Inferior parietal cortex (tissue), 1 donor: ENCODE data around the gene CYP46A1.

Experiments used
- DNase-seq: peaks from one replicate; pipeline ENCODE4 v3.0.0-alpha.2; 2016; ENCODE audit errors: extremely low spot score

CYP46A1 gene

DNA sequence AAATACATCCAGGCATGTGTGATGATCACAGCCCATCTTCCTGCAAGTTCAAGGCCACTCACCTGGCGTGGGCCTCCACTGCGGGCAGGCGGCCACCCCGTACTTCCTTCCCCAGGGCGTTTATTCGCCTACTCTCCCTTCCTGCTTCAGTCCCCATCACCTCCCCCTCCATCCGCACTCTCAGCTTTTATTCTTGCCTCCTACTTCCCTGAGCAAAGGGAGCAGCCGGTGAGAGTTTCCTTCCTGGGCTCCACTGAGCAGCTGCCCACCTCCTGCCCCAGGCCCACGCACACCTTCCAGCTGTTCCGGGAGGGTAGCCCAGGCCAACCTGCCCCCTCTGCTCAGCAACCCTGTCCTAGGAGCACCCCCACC is 4.1 kb downstream of the CYP46A1 start:
- no peak for DNase-seq

GRCh38 chr14:99688629-99689028 is 4.5 kb downstream of the CYP46A1 start:
- DNase-seq: no peak

- DNase-seq: no peak
Observed at GRCh38 chr14:99689266-99690236, 5.5 kb downstream of the CYP46A1 start.

- DNase-seq: no peak
Observed at GRCh38 chr14:99690636-99691035, 6.5 kb downstream of the CYP46A1 start.

DNA sequence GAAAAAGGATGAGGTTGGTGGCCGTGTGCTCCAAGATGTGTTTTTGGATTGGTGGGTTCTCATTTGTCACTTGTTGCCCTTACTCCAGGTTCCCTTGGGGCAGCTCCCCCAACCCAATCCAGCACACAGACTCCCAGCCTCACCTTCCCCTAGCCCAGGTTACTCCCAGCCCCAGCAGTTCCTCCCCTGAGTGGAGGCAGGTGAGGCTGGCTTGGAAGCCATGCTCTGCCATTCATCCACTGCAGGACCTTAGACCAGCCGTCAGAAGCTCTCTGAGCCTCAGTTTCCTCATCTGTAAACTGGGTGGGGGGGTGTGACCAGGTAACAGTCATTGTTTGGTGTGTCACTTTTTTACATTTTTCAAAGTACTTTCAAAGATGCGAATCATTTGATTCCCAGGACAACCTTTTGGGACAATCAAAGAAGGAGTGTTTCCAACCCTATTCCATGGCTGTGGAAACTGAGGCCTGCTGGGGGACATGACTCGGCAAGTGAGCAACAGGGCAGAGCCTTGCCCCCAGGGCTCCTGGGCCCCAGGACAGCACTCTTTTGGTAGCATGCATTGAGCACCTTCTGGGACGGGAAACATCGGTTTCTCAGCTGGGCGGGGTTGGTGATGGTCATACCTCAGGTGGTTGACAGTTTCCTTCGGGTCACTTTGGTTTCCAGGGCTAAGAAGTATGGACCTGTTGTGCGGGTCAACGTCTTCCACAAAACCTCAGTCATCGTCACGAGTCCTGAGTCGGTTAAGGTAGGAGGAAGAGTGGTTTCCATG is 7.2 kb downstream of the CYP46A1 start:
- DNase-seq: no peak

- DNase-seq: no peak
Observed at GRCh38 chr14:99693918-99694317, 9.8 kb downstream of the CYP46A1 start.

GRCh38 chr14:99696929-99697328 is 12.8 kb downstream of the CYP46A1 start:
- no peak for DNase-seq

GRCh38 chr14:99698236-99698635 is 14.1 kb downstream of the CYP46A1 start:
- no peak for DNase-seq

DNA sequence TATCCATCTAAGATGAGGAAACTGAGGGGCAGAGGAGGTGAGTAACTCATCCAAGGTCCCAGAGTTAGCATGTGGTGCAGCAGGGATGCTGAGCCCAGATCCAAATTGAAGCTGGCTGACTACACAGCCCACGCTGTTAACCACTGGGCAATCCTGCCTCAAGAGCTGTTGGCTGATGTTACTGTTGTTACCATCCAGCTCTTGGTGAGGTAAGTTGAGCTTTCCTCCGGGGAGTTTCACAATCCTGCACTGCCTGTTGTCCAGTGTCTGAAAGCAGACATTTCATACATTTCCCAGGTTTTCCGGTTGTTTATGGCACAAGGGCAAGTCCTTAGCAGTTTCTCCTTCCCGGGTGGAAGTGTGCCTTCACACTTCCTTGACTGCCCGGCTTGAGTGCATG is 14.5 kb downstream of the CYP46A1 start:
- no peak for DNase-seq

DNA sequence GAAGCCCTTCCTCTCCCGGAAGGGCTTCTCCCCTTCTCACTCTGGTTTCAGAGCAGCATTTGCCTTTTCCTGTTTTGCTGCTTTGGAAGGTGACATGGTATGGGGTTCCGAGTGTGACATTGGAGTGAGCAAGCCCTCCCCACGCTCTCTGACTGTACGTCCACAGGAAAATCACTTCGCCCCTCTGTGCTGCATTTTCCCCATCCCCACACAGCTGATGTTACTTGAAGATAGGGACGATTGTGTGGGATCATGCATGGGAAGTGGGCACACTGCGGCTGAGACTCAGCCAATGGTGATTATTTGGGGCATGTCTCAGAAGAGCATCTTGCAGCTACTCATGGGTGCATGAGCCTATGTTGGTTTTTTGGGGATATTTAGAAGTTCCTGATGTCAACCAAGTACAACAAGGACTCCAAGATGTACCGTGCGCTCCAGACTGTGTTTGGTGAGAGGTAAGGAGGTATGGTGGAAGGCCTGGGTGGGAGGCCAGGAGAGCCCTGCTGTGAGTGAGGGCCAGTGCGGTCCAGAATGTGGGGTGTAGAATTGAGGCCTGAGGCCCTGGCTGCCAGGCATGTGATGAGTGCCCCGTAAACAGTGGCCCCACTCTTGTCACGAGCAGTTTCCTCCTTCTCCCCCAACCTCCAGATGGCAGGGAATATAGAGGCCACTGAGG is 15.1 kb downstream of the CYP46A1 start:
- no peak for DNase-seq

- DNase-seq: no peak
Observed at GRCh38 chr14:99699861-99700260, 15.8 kb downstream of the CYP46A1 start.

DNA sequence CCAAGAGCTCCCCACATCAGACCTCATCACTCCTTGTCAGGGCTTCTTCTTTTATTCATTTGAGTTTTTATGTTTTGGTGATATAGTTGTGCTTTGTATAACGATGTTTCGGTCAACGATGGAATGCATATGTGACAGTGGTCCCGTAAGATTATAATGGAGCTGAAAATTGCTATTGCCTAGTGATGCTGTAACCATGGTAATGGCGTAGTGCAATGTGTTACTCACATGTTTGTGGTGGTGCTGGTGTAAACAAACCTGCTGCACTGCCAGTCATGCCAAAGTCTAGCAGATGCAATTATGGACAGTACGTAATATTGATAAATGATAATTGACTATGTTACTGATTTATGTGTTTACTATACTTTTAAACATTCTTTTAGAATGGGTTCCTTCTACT is 16.3 kb downstream of the CYP46A1 start:
- no peak for DNase-seq

- no peak for DNase-seq
Observed at GRCh38 chr14:99701260-99701659, 17.2 kb downstream of the CYP46A1 start.

- DNase-seq: no peak
Observed at GRCh38 chr14:99702115-99702514, 18.0 kb downstream of the CYP46A1 start.

DNA sequence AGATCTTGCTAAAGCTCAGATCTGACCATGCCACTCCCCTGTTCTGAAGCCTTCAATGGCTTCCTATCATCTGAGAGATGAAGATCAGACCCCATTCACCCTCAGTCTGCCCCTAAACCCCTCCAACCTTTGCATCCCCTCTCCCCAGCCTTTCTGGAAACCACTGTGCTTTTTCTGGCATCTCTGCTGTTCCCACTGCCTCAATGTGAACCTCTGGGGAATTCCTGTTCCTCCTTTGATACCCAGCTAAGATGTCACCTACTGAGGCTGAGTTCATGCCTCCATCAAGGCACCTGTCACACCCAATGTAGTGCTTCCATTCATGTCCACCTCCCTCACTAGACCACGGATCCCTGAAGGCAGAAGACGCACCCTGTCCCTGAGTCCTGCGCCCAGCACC is 19.3 kb downstream of the CYP46A1 start:
- no peak for DNase-seq

GRCh38 chr14:99704037-99704436 is 19.9 kb downstream of the CYP46A1 start:
- DNase-seq: no peak

DNA sequence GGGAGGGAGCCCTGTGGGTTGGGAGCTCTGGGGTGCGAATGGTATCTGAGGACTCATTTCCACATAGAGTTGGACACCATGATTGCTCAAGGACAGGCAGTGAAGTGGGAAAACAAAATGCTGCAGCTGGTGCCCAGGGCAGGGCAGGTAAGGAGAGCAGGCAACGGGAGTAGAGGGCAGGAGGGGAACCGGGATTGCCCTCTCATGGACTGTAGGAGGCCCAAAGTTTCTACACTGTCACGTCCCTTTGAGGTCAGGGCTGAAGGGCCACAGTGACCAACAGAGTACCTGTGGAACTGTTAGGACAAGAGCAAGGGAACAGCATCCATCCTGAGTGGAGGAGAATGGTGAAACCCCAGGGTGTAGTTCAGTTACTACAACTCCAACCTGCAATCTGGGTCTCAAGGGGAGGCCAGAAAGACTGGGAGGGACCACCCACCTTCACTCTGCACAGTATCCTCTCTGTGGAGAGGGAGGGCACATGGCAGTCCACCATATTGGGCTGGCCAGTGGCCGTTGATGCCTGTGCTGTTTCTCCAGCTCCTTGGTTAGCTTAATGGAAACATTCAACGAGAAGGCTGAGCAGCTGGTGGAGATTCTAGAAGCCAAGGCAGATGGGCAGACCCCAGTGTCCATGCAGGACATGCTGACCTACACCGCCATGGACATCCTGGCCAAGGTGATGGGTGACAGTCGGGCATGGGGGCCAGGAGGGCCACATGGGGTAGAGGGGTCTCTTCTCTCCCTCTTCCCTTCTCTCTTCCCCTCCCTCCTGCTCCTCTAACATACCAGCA is 22.2 kb downstream of the CYP46A1 start:
- no peak for DNase-seq

- DNase-seq: no peak
Observed at GRCh38 chr14:99707420-99707819, 23.3 kb downstream of the CYP46A1 start.

GRCh38 chr14:99707921-99708320 is 23.8 kb downstream of the CYP46A1 start:
- no peak for DNase-seq

DNA sequence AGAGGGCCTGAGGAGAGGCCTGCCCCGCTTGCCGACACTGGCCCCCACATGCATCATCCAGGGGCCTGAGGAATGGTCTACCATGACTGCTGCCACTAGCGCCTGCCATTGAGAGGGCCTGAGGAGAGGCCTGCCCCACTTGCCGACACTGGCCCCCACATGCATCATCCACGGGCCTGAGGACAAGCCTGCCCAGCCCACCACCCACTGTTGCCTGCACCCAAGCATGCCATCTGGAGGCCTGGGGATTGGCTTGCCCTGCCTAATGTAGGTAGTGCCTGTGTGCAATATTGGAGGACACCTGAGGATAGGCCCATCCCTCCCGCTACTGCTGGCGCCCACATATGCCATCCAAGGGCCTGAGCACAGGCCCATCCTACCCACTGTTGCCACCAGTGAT is 24.4 kb downstream of the CYP46A1 start:
- DNase-seq: no peak

DNA sequence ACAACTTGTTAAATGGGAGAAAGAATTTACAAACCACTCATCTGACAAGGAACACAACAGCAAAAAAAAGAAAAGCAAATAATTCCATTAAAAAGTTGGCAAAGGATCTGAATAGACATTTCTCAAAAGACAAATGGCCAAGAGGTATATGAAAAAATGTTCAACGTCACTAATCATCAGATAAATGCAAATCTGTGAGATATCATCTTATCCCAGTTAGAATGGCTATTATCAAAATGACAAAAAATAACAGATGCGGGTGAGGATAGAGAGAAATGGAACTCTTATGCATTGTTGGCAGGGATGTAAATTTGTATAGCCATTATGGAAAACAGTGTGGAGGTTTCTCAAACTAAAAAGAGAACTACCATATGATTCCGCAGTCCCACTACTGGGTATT is 29.9 kb downstream of the CYP46A1 start:
- DNase-seq: no peak
